Thymus (tissue), 11 donors: ENCODE data around the gene TTBK2. TPM values are rescaled to one million over a fixed set of nuclear protein-coding genes. Genes with fewer than 3 reads are reported as not detected.

ENCODE experiments used
- DNase-seq, 9 donors: peaks; one replicate each; pipeline ENCODE4 v3.0.0-alpha.2; 2013; ENCODE audit warnings: low spot score in 9 of 9, low read depth in 6 of 9, missing footprints in 1 of 9
- H3K27ac ChIP-seq, 2 donors: one replicate each; pipeline ENCODE4 v1.5.1; 2013; ENCODE audit warnings: control low read depth in 1 of 2, low read depth in 1 of 2, low read length in 1 of 2, mild to moderate bottlenecking in 1 of 2, moderate library complexity in 1 of 2
- H3K27me3 ChIP-seq, 2 donors: one replicate each; pipeline ENCODE4 v1.5.1; 2013; ENCODE audit warnings: low read length in 1 of 2; ENCODE audit not compliant: control insufficient read depth in 2 of 2, insufficient read depth in 1 of 2
- H3K36me3 ChIP-seq, 2 donors: one replicate each; pipeline ENCODE4 v1.5.1; 2013; ENCODE audit warnings: low read length in 1 of 2, mild to moderate bottlenecking in 1 of 2, moderate library complexity in 1 of 2; ENCODE audit not compliant: control insufficient read depth in 2 of 2, insufficient read depth in 2 of 2
- H3K4me1 ChIP-seq, 2 donors: one replicate each; pipeline ENCODE4 v1.5.1; 2013; ENCODE audit warnings: low read length in 2 of 2; ENCODE audit not compliant: control insufficient read depth in 2 of 2, insufficient read depth in 2 of 2
- H3K4me3 ChIP-seq, 2 donors: one replicate each; pipeline ENCODE4 v1.5.1; 2013; ENCODE audit warnings: low read length in 2 of 2, control low read depth in 1 of 2, mild to moderate bottlenecking in 1 of 2
- H3K9me3 ChIP-seq, 2 donors: one replicate each; pipeline ENCODE4 v1.5.1; 2013; ENCODE audit warnings: low read length in 1 of 2, mild to moderate bottlenecking in 1 of 2; ENCODE audit not compliant: control insufficient read depth in 2 of 2, insufficient read depth in 1 of 2
- WGBS: extraction: QIAGEN DNeasy Blood & Tissue Kit; methylation state at CpG from one replicate; pipeline ENCODE4 v1.1.7; 2013; 5-methylcytosine and 5-hydroxymethylcytosine counted together
- polyA plus RNA-seq: library from polyadenylated mRNA; stranded (reverse); fragments of 200-250 nt; gene quantifications from one replicate; pipeline ENCODE4 v1.2.3, GENCODE V29; 2013
- total RNA-seq: library from RNA; stranded (reverse); fragments of 120-200 nt; gene quantifications from one replicate; pipeline ENCODE4 v1.2.4, GENCODE V29; 2013
- donor health status: healthy.

The TTBK2 gene
- total and polyA plus RNA-seq, 2 donors: 4.4 to 5.7 TPM

GRCh38 chr15:42848846-42849245, 71.7 kb downstream of the TTBK2 start:
- H3K27me3 ChIP-seq: no peaks in the 10 kb centered on the region
- peaks cover 3 to 4% of the 10 kb centered on the region in 2 donors for H3K36me3 ChIP-seq
- DNase-seq: no peak
- H3K4me1 ChIP-seq: no peaks in the 10 kb centered on the region
- H3K9me3 ChIP-seq: no peaks in the 10 kb centered on the region
- no peak overlapping the region for H3K27ac ChIP-seq
- H3K4me3 ChIP-seq: no peak overlapping the region

GRCh38 chr15:42846647-42847046, 73.9 kb downstream of the TTBK2 start:
- no peak overlapping the region for H3K4me3 ChIP-seq
- 100% methylated on average over 1 of the region's 1 CpG for WGBS
- DNase-seq: no peak
- no peak overlapping the region for H3K27ac ChIP-seq
- H3K27me3 ChIP-seq: no peaks in the 10 kb centered on the region
- H3K4me1 ChIP-seq: no peaks in the 10 kb centered on the region
- H3K36me3 ChIP-seq: peaks cover 3 to 8% of the 10 kb centered on the region in 2 donors
- H3K9me3 ChIP-seq: no peaks in the 10 kb centered on the region

GRCh38 chr15:42845581-42845980, 75.0 kb downstream of the TTBK2 start:
- no peak overlapping the region for H3K4me3 ChIP-seq
- no peaks in the 10 kb centered on the region for H3K9me3 ChIP-seq
- no peaks in the 10 kb centered on the region for H3K27me3 ChIP-seq
- DNase-seq: no peak
- H3K36me3 ChIP-seq: peaks cover 3 to 8% of the 10 kb centered on the region in 2 donors
- no peak overlapping the region for H3K27ac ChIP-seq
- H3K4me1 ChIP-seq: no peaks in the 10 kb centered on the region
- over 99% methylated on average over 5 of the region's 5 CpGs for WGBS

- 100% methylated on average over 4 of the region's 4 CpGs for WGBS
- no peak for DNase-seq
These were observed 76.9 kb downstream of the TTBK2 start for GRCh38 chr15:42843699-42844098.

GRCh38 chr15:42836251-42836650, 84.3 kb downstream of the TTBK2 start:
- no peak overlapping the region for H3K4me3 ChIP-seq
- no peaks in the 10 kb centered on the region for H3K4me1 ChIP-seq
- H3K36me3 ChIP-seq: peaks cover 3 to 6% of the 10 kb centered on the region in 2 donors
- H3K9me3 ChIP-seq: no peaks in the 10 kb centered on the region
- H3K27ac ChIP-seq: no peak overlapping the region
- DNase-seq: no peak
- no peaks in the 10 kb centered on the region for H3K27me3 ChIP-seq
- 99% methylated on average over 1 of the region's 1 CpG for WGBS

More at GRCh38 chr15:42843699-42844098, 76.9 kb downstream of the TTBK2 start:
- Histone ChIP-seq H3K36me3 (peaks cover 3 to 7% of the 10 kb centered on the region in 2 donors), H3K27ac (no peak overlapping the region), H3K9me3 (no peaks in the 10 kb centered on the region), H3K27me3 (no peaks in the 10 kb centered on the region), H3K4me1 (no peaks in the 10 kb centered on the region), H3K4me3 (no peak overlapping the region)

GRCh38 chr15:42832576-42832975, 88.0 kb downstream of the TTBK2 start:
- H3K9me3 ChIP-seq: no peaks in the 10 kb centered on the region
- 96% methylated on average over 5 of the region's 5 CpGs for WGBS
- no peaks in the 10 kb centered on the region for H3K4me1 ChIP-seq
- no peaks in the 10 kb centered on the region for H3K27me3 ChIP-seq
- H3K36me3 ChIP-seq: no peaks in the 10 kb centered on the region
- no peak for DNase-seq
- H3K4me3 ChIP-seq: no peak overlapping the region
- H3K27ac ChIP-seq: no peak overlapping the region

GRCh38 chr15:42826251-42826890, 94.2 kb downstream of the TTBK2 start:
- no peaks in the 10 kb centered on the region for H3K9me3 ChIP-seq
- 84% methylated on average over 4 of the region's 4 CpGs for WGBS
- H3K36me3 ChIP-seq: no peaks in the 10 kb centered on the region
- H3K27me3 ChIP-seq: no peaks in the 10 kb centered on the region
- no peak for DNase-seq
- H3K4me3 ChIP-seq: no peak overlapping the region
- H3K27ac ChIP-seq: no peak overlapping the region
- H3K4me1 ChIP-seq: no peaks in the 10 kb centered on the region

GRCh38 chr15:42825599-42825998, 95.0 kb downstream of the TTBK2 start:
- no peak overlapping the region for H3K27ac ChIP-seq
- no peak overlapping the region for H3K4me3 ChIP-seq
- no peaks in the 10 kb centered on the region for H3K36me3 ChIP-seq
- H3K4me1 ChIP-seq: no peaks in the 10 kb centered on the region
- no peak for DNase-seq
- whole genome bisulfite sequencing: 98% methylated on average over 8 of the region's 8 CpGs
- no peaks in the 10 kb centered on the region for H3K9me3 ChIP-seq
- H3K27me3 ChIP-seq: no peaks in the 10 kb centered on the region

- H3K4me3 ChIP-seq: no peak overlapping the region
These were observed 99.8 kb downstream of the TTBK2 start for GRCh38 chr15:42820811-42821210.

More at GRCh38 chr15:42820811-42821210, 99.8 kb downstream of the TTBK2 start:
- no peak overlapping the region for H3K27ac ChIP-seq
- H3K4me1 ChIP-seq: no peaks in the 10 kb centered on the region
- H3K27me3 ChIP-seq: no peaks in the 10 kb centered on the region
- WGBS: 84% methylated on average over 3 of the region's 3 CpGs
- DNase-seq: no peak
- no peaks in the 10 kb centered on the region for H3K9me3 ChIP-seq
- H3K36me3 ChIP-seq: no peaks in the 10 kb centered on the region
